ENCODE measurements around the gene KIF24. TPM values are rescaled to one million over a fixed set of nuclear protein-coding genes. Genes with fewer than 3 reads are reported as not detected.

The KIF24 gene
- total RNA-seq, 1 experiment from 2014 or later, result 5.8 TPM

- TF ChIP-seq POLR2AphosphoS5 (IDR thresholded peaks at IDR 0.05; ENCODE audit: low read depth, low read length), result peak; percentile 86
- no peak for TF ChIP-seq JUND (IDR thresholded peaks at IDR 0.05)
Measured at GRCh38 chr9:34328987-34329832, at the start of gene KIF24, which contains the start of gene NUDT2 (continued).

- POLR2A ChIA-PET, result no interaction called here
- peaks cover 31 to 50% of the 10 kb centered on the region in 2 experiments for H3K4me1 ChIP-seq (ENCODE audit: control insufficient read depth in 1 of 2, insufficient read depth in 2 of 2, low read length in 2 of 2)
- TF ChIP-seq CBX3 (IDR thresholded peaks at IDR 0.05; ENCODE audit: low read depth) (no peak), ZFX (IDR thresholded peaks at IDR 0.05) (no peak), RAD21 (IDR thresholded peaks at IDR 0.05; ENCODE audit: low read depth) (no peak), EZH2phosphoT487 (IDR thresholded peaks at IDR 0.05; ENCODE audit: borderline replicate concordance) (no peak), CEBPB (IDR thresholded peaks at IDR 0.05; ENCODE audit: low read depth) (no peak), REST (IDR thresholded peaks at IDR 0.05; ENCODE audit: low read depth) (no peak), MAX (IDR thresholded peaks at IDR 0.05) (no peak), ZBTB33 (IDR thresholded peaks at IDR 0.05; ENCODE audit: extremely low read depth, insufficient replicate concordance, low read length) (no peak), JUND (IDR thresholded peaks at IDR 0.05) (no peak), SIN3A (IDR thresholded peaks at IDR 0.05; ENCODE audit: low read depth) (no peak), POLR2AphosphoS5 (IDR thresholded peaks at IDR 0.05; ENCODE audit: low read depth, low read length) (no peak), CTCF (IDR thresholded peaks at IDR 0.05 in 2 of 3, conservative IDR thresholded peaks at IDR 0.05 in 1 of 3; ENCODE audit: borderline replicate concordance in 1 of 3, insufficient read depth in 1 of 3, low read depth in 2 of 3, low read length in 2 of 3) (no peak), ELF1 (IDR thresholded peaks at IDR 0.05; ENCODE audit: borderline replicate concordance, low read depth) (no peak), ATF3 (IDR thresholded peaks at IDR 0.05) (no peak), POLR2A (IDR thresholded peaks at IDR 0.05; ENCODE audit: borderline replicate concordance, extremely low read depth, insufficient read depth, insufficient read length) (no peak)
Measured at GRCh38 chr9:34378376-34379060, 49.5 kb upstream of the KIF24 start.

More at GRCh38 chr9:34378376-34379060, 49.5 kb upstream of the KIF24 start:
- CTCF ChIA-PET, result interaction anchor here (0.6 to 6.7 kb wide), 12 partner anchors 9 to 754 kb away, joined by 3 to 54 read pairs (median 3); no protein-coding TSS in a partner anchor
- no peak overlapping the region for H3K9ac ChIP-seq (ENCODE audit: low read length)
- no peaks in the 10 kb centered on the region for H3K36me3 ChIP-seq (ENCODE audit: control insufficient read depth in 1 of 2, insufficient read depth in 2 of 2, low read length in 2 of 2)
- H3K27ac ChIP-seq (ENCODE audit: low read depth, low read length), result no peak overlapping the region
- BruUV-seq (replicated peaks), result no TSS peak
- DNase-seq (ENCODE audit: low read depth, low spot score) (no peak), ATAC-seq (no peak)
- no peaks in the 10 kb centered on the region for H3K79me2 ChIP-seq (ENCODE audit: insufficient read depth, low read length)
- intact Hi-C loops (cut with micrococcal nuclease), result loop anchor here (1.0 to 5.0 kb wide), 4 partner anchors 46 to 251 kb away; partner anchors contain the start of genes DCAF12 and UBAP1
- no peak overlapping the region for H2AFZ ChIP-seq (ENCODE audit: low read depth, low read length, poor library complexity, severe bottlenecking)
- no peaks in the 10 kb centered on the region for H3K9me3 ChIP-seq (ENCODE audit: control insufficient read depth in 1 of 2, insufficient read depth in 1 of 2, low read depth in 1 of 2, low read length in 2 of 2)
- no peak overlapping the region for H3K4me3 ChIP-seq (replicated peaks in 1 of 2; ENCODE audit: low read depth in 1 of 2, low read length in 2 of 2)
- RAD21 ChIA-PET (ENCODE audit: low non-redundant PET in 1 of 2, low total read pairs in 2 of 2, uncharacterized antibody in 2 of 2, unreplicated experiment in 2 of 2), result no interaction called here
- no peaks in the 10 kb centered on the region for H3K27me3 ChIP-seq (ENCODE audit: insufficient read depth, low read length)
- H3K9me2 ChIP-seq (ENCODE audit: insufficient read depth), result no peaks in the 10 kb centered on the region
- no peaks in the 10 kb centered on the region for H4K20me1 ChIP-seq (ENCODE audit: insufficient read depth)
- H3K4me2 ChIP-seq (ENCODE audit: low read length), result no peak overlapping the region; the same call in 1 of the 2 replicates

Measured in HCT116 (cell line).